ACC112 (cell line): ENCODE results near the gene NTN1.

ENCODE experiments used
- H2AFZ ChIP-seq: fragments of 200-600 bp; sonication (generic); one replicate; pipeline ENCODE4 v1.6.0; 2017; ENCODE audit warnings: antibody characterized with exemption, low read length; ENCODE audit not compliant: unreplicated experiment
- H3K27ac ChIP-seq: fragments of 200-600 bp; sonication (generic); 2 replicates; pipeline ENCODE4 v1.5.1; 2014; ENCODE audit warnings: low read depth, mild to moderate bottlenecking, antibody characterized with exemption, low read length, moderate library complexity
- H3K27me3 ChIP-seq: fragments of 200-600 bp; sonication (generic); 2 replicates; pipeline ENCODE4 v1.6.1; 2014; ENCODE audit warnings: mild to moderate bottlenecking, antibody characterized with exemption, low read length, moderate library complexity, mixed read lengths; ENCODE audit not compliant: insufficient read depth
- H3K36me3 ChIP-seq: fragments of 200-600 bp; sonication (generic); 2 replicates; pipeline ENCODE4 v1.6.1; 2016; ENCODE audit warnings: mild to moderate bottlenecking, antibody characterized with exemption, low read length, moderate library complexity, mixed read lengths; ENCODE audit not compliant: insufficient read depth
- H3K4me1 ChIP-seq: fragments of 200-600 bp; sonication (generic); one replicate; pipeline ENCODE4 v1.6.1; 2016; ENCODE audit warnings: low read length, mixed read lengths; ENCODE audit not compliant: insufficient read depth, unreplicated experiment, control insufficient read depth
- H3K4me3 ChIP-seq: fragments of 200-600 bp; sonication (generic); 2 replicates; pipeline ENCODE4 v1.5.1; 2014; ENCODE audit warnings: mild to moderate bottlenecking, low read depth, low read length
- H3K79me2 ChIP-seq: fragments of 200-600 bp; sonication (generic); one replicate; pipeline ENCODE4 v1.6.0; 2016; ENCODE audit warnings: low read length; ENCODE audit not compliant: control insufficient read depth, unreplicated experiment, insufficient read depth

The NTN1 gene

GRCh38 chr17:9107527-9107926 lies 86.2 kb downstream of the NTN1 start:
- no peaks in the 10 kb centered on the region for H3K79me2 ChIP-seq
- peaks cover 12% of the 10 kb centered on the region for H3K27me3 ChIP-seq

GRCh38 chr17:9108146-9108545 lies 86.8 kb downstream of the NTN1 start:
- Histone ChIP-seq H3K4me1 (no peaks in the 10 kb centered on the region), H2AFZ (no peak overlapping the region)

More at GRCh38 chr17:9107527-9107926, 86.2 kb downstream of the NTN1 start:
- Histone ChIP-seq H2AFZ (no peak overlapping the region), H3K36me3 (no peaks in the 10 kb centered on the region), H3K4me3 (no peak overlapping the region), H3K4me1 (no peaks in the 10 kb centered on the region), H3K27ac (no peak overlapping the region)

GRCh38 chr17:9109933-9110332 lies 88.6 kb downstream of the NTN1 start:
- H3K27me3 ChIP-seq = peaks cover 12% of the 10 kb centered on the region
- H3K4me1 ChIP-seq = no peaks in the 10 kb centered on the region
- no peak overlapping the region for H2AFZ ChIP-seq
- H3K36me3 ChIP-seq = no peaks in the 10 kb centered on the region
- H3K79me2 ChIP-seq = no peaks in the 10 kb centered on the region
- H3K4me3 ChIP-seq = no peak overlapping the region
- H3K27ac ChIP-seq = no peak overlapping the region

More at GRCh38 chr17:9108146-9108545, 86.8 kb downstream of the NTN1 start:
- Histone ChIP-seq H3K27ac (no peak overlapping the region), H3K4me3 (no peak overlapping the region), H3K36me3 (no peaks in the 10 kb centered on the region), H3K79me2 (no peaks in the 10 kb centered on the region), H3K27me3 (peaks cover 12% of the 10 kb centered on the region)

- no peak overlapping the region for H3K4me3 ChIP-seq
- no peaks in the 10 kb centered on the region for H3K36me3 ChIP-seq
- H3K4me1 ChIP-seq = peaks cover 4% of the 10 kb centered on the region
- peaks cover 12% of the 10 kb centered on the region for H3K27me3 ChIP-seq
- no peak overlapping the region for H3K27ac ChIP-seq
- H3K79me2 ChIP-seq = no peaks in the 10 kb centered on the region
- no peak overlapping the region for H2AFZ ChIP-seq
Observed at GRCh38 chr17:9110501-9110900, 89.2 kb downstream of the NTN1 start.

GRCh38 chr17:9115214-9116191 lies 94.2 kb downstream of the NTN1 start:
- no peaks in the 10 kb centered on the region for H3K36me3 ChIP-seq
- no peaks in the 10 kb centered on the region for H3K79me2 ChIP-seq
- H3K27ac ChIP-seq = no peak overlapping the region
- peak overlapping the region; percentile 64 for H3K4me3 ChIP-seq
- no peaks in the 10 kb centered on the region; the same call in none of the 2 replicates for H3K27me3 ChIP-seq
- peaks cover 4% of the 10 kb centered on the region for H3K4me1 ChIP-seq
- peak overlapping the region; percentile 36 for H2AFZ ChIP-seq

- no peak overlapping the region for H2AFZ ChIP-seq
- no peak overlapping the region for H3K27ac ChIP-seq
Observed at GRCh38 chr17:9116311-9116835, 95.1 kb downstream of the NTN1 start.

GRCh38 chr17:9116861-9117568 lies 95.7 kb downstream of the NTN1 start:
- H3K4me1 ChIP-seq = peaks cover 4% of the 10 kb centered on the region
- H3K27me3 ChIP-seq = no peaks in the 10 kb centered on the region; the same call in none of the 2 replicates
- no peak overlapping the region for H3K4me3 ChIP-seq
- H3K36me3 ChIP-seq = no peaks in the 10 kb centered on the region
- H2AFZ ChIP-seq = no peak overlapping the region
- no peak overlapping the region for H3K27ac ChIP-seq
- no peaks in the 10 kb centered on the region for H3K79me2 ChIP-seq

More at GRCh38 chr17:9116311-9116835, 95.1 kb downstream of the NTN1 start:
- no peaks in the 10 kb centered on the region for H3K36me3 ChIP-seq
- no peak overlapping the region for H3K4me3 ChIP-seq
- peaks cover 4% of the 10 kb centered on the region for H3K4me1 ChIP-seq
- no peaks in the 10 kb centered on the region for H3K79me2 ChIP-seq
- H3K27me3 ChIP-seq = no peaks in the 10 kb centered on the region; the same call in none of the 2 replicates

GRCh38 chr17:9120471-9120870 lies 99.2 kb downstream of the NTN1 start:
- no peak overlapping the region for H2AFZ ChIP-seq
- no peaks in the 10 kb centered on the region for H3K79me2 ChIP-seq
- no peak overlapping the region for H3K27ac ChIP-seq
- no peaks in the 10 kb centered on the region for H3K36me3 ChIP-seq
- peaks cover 15% of the 10 kb centered on the region for H3K27me3 ChIP-seq
- H3K4me1 ChIP-seq = no peaks in the 10 kb centered on the region
- H3K4me3 ChIP-seq = no peak overlapping the region

- Histone ChIP-seq H2AFZ (no peak overlapping the region), H3K36me3 (no peaks in the 10 kb centered on the region), H3K27me3 (peaks cover 15% of the 10 kb centered on the region), H3K4me1 (no peaks in the 10 kb centered on the region), H3K27ac (no peak overlapping the region), H3K79me2 (no peaks in the 10 kb centered on the region), H3K4me3 (0 out of 2 replicates have a peak overlapping the region, but pooled peaks have one; percentile 3)
Observed at GRCh38 chr17:9121186-9121820, 100.0 kb downstream of the NTN1 start.
